GM23338 (cell line): ENCODE data around the gene NUDT4B. TPM values are rescaled to one million over a fixed set of nuclear protein-coding genes. Genes with fewer than 3 reads are reported as not detected.
"Not testable (repeated sequence)": the region's sequence is repeated elsewhere in the genome, so short reads cannot be mapped to it uniquely, and the experiment has no call there.

Source experiments
- ATAC-seq: fragments of 200-7000 bp; cut with Tn5 transposase; 3 replicates; pipeline ENCODE4 v1.9.1; 2020
- DNase-seq: peaks from one replicate; pipeline ENCODE4 v3.0.0-alpha.2; 2015; ENCODE audit warnings: low spot score
- H2AFZ ChIP-seq: fragments of 200-600 bp; sonication (generic); 2 replicates; pipeline ENCODE4 v1.8.0; 2016; ENCODE audit warnings: antibody characterized with exemption, mild to moderate bottlenecking, moderate library complexity
- H3F3A ChIP-seq: fragments of 200-600 bp; sonication (generic); replicated peaks from 2 replicates; pipeline ENCODE4 v1.8.0; 2017; ENCODE audit warnings: antibody characterized with exemption, mixed run types, low read depth
- H3K27ac ChIP-seq: fragments of 200-600 bp; sonication (generic); 2 replicates; pipeline ENCODE4 v1.6.1; 2016; ENCODE audit warnings: low read depth
- H3K27me3 ChIP-seq: fragments of 200-600 bp; sonication (generic); 2 replicates; pipeline ENCODE4 v1.8.0; 2016; ENCODE audit warnings: mild to moderate bottlenecking, mixed run types, moderate library complexity; ENCODE audit not compliant: insufficient read depth
- H3K36me3 ChIP-seq: fragments of 200-600 bp; sonication (generic); 2 replicates; pipeline ENCODE4 v1.8.0; 2016; ENCODE audit warnings: mild to moderate bottlenecking; ENCODE audit not compliant: insufficient read depth
- H3K4me1 ChIP-seq: fragments of 200-600 bp; sonication (generic); 2 replicates; pipeline ENCODE4 v1.8.0; 2016; ENCODE audit warnings: mild to moderate bottlenecking, moderate library complexity; ENCODE audit not compliant: insufficient read depth
- H3K4me2 ChIP-seq: fragments of 200-600 bp; sonication (generic); 2 replicates; pipeline ENCODE4 v1.7.1; 2017; ENCODE audit warnings: mixed run types
- H3K4me3 ChIP-seq: fragments of 200-600 bp; sonication (generic); 2 replicates; pipeline ENCODE4 v1.6.1; 2016; ENCODE audit warnings: mixed run types
- H3K79me2 ChIP-seq: fragments of 200-600 bp; sonication (generic); replicated peaks from 2 replicates; pipeline ENCODE4 v1.8.0; 2017; ENCODE audit warnings: mild to moderate bottlenecking; ENCODE audit not compliant: insufficient read depth
- H3K9me2 ChIP-seq: fragments of 200-600 bp; sonication (generic); 2 replicates; pipeline ENCODE4 v1.8.0; 2017; ENCODE audit not compliant: insufficient read depth
- H4K20me1 ChIP-seq: fragments of 200-600 bp; sonication (generic); replicated peaks from 2 replicates; pipeline ENCODE4 v1.8.0; 2017; ENCODE audit warnings: mild to moderate bottlenecking; ENCODE audit not compliant: insufficient read depth
- H3K27ac Mint-ChIP-seq: 2 replicates; pipeline ENCODE4 v1.8.0; 2020; ENCODE audit warnings: inconsistent platforms, mild to moderate bottlenecking, moderate library complexity, mixed read lengths
- H3K27me3 Mint-ChIP-seq: 3 replicates; pipeline ENCODE4 v1.8.0; 2022; ENCODE audit warnings: low read depth, mild to moderate bottlenecking, moderate library complexity, mixed read lengths, inconsistent platforms; ENCODE audit not compliant: insufficient read depth, poor library complexity
- H3K36me3 Mint-ChIP-seq: 3 replicates; pipeline ENCODE4 v1.8.0; 2021; ENCODE audit warnings: low read depth, mild to moderate bottlenecking, inconsistent platforms, moderate library complexity, mixed read lengths
- H3K4me1 Mint-ChIP-seq: 3 replicates; pipeline ENCODE4 v1.8.0; 2020; ENCODE audit warnings: mild to moderate bottlenecking, inconsistent platforms, mixed read lengths
- H3K4me3 Mint-ChIP-seq: 3 replicates; pipeline ENCODE4 v1.8.0; 2021; ENCODE audit warnings: moderate library complexity, mild to moderate bottlenecking, inconsistent platforms, mixed read lengths
- H3K9me3 Mint-ChIP-seq: 3 replicates; pipeline ENCODE4 v1.8.0; 2020; ENCODE audit warnings: moderate library complexity, mild to moderate bottlenecking, inconsistent platforms, mixed read lengths
- polyA plus RNA-seq: library from polyadenylated mRNA; unstranded; fragments of >200 nt; fragmentation: Nextera tagmentation; extraction: Ambion mirVana; gene quantifications from 2 replicates; pipeline ENCODE4 v1.2.1, GENCODE V29; 2016
- total RNA-seq: library from RNA; depleted of rRNA; stranded (reverse); fragments of >200 nt; shearing (Covaris generic); gene quantifications from 2 replicates; pipeline ENCODE4 v1.2.3, GENCODE V29; 2014

Gene NUDT4B
- total and polyA plus RNA-seq, 2 experiments from 2014 or later: 28.1 TPM; not detected in 1

DNA sequence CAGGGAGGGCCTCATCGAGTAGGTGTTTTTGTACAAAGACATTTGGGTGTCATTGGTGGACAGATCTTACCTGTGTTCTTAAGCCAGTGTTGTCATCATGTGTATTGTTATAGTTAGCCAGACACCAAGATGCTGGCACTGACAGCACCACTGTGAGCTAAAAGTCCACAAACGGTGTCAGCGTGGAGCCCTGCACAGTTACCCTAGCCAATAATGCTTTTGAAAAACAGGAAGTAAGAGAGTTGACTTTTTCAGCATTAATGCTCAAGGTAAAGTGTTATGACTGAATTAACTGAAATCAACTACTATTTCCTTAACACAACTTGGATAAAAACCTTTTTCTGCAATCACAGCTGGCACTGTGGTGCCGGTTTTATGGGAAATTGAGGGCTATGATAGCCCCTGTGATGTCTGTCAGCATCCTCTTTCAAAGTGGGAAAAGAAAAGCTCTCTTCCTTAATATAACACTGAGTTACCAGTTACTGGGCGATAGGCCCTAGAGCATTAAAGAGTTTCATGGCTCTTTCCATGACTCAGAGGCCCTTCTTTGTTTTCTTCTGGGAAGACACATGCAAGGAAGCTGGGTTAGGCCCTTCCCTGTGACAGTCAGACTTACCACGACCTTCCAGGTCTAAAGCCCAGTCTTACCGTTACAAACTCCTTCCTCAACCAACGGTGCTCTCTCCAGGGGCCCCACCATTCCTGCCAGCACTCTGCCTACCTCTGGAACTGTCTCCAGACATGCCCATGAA, 37.6 kb upstream of the NUDT4B start:
- H3K27ac Mint-ChIP-seq, ATAC-seq, H4K20me1 ChIP-seq, H3K4me1 ChIP-seq, H3K4me3 Mint-ChIP-seq, H3K9me3 Mint-ChIP-seq, H3K4me1 Mint-ChIP-seq, H3K36me3 Mint-ChIP-seq, H3K27me3 ChIP-seq, H3K36me3 ChIP-seq, H3K79me2 ChIP-seq, H3K4me3 ChIP-seq, H2AFZ ChIP-seq, H3K27ac ChIP-seq, H3K4me2 ChIP-seq, H3K9me2 ChIP-seq, H3F3A ChIP-seq, DNase-seq, H3K27me3 Mint-ChIP-seq: not testable (repeated sequence)

GRCh38 chr1:148712353-148712752, 36.2 kb upstream of the NUDT4B start:
- H3K4me1 Mint-ChIP-seq, H3K79me2 ChIP-seq, H3K27ac ChIP-seq, ATAC-seq, H2AFZ ChIP-seq, H4K20me1 ChIP-seq, H3K4me3 ChIP-seq, H3K27ac Mint-ChIP-seq, H3K27me3 Mint-ChIP-seq, H3K36me3 Mint-ChIP-seq, H3K4me1 ChIP-seq, H3F3A ChIP-seq, H3K9me2 ChIP-seq, H3K4me2 ChIP-seq, H3K27me3 ChIP-seq, DNase-seq, H3K36me3 ChIP-seq, H3K4me3 Mint-ChIP-seq, H3K9me3 Mint-ChIP-seq: not testable (repeated sequence)

DNA sequence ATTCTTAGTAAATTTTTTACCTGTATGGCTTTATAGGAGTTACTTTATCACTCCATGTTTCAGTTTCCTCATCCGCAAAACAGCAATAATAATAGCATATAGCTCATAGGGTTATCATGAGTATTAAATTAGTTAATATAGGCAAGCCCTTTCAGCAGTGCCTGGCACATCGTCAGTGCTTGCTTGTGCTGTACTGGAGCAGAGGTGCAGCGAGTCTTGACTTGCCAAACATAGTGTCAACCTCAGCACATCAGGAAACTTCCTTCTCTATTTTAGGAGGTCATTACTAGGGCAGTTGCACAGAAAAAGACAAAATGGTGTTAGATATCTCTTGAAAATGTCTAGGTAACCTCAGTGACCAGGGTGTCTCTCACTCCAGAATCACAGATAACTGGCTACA, 33.1 kb upstream of the NUDT4B start:
- H3K4me1 Mint-ChIP-seq, H3K9me2 ChIP-seq: not testable (repeated sequence)

DNA sequence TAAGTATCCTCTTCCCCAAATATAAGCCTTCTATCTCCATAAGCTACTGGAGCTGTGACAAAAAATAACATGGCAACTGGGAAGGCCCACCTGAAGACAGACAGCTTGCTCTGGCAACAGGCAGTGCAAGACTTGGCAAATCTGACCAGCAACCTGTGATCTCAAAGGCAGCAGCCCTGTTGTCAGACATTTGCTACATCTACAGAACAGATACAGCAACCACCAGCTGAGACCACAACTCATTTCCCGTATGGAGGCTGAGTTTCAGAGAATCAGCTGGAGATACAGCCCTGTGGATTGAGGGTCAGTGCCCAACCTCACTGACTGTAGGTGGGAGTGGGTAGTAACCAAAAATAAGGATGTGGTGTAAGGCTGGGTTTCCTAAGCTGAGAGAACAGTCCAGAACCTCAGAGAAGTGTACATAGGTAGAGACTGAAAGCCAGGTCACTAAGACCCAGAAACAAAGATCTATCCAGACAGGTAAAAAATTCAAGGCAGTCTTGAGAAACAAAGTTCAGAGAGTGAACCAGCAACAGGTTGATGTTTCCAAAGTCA, 31.5 kb upstream of the NUDT4B start:
- not testable (repeated sequence) for H3F3A ChIP-seq, H3K27me3 Mint-ChIP-seq, H3K36me3 ChIP-seq, H3K4me1 ChIP-seq, H3K4me3 Mint-ChIP-seq, H3K4me3 ChIP-seq, DNase-seq, H2AFZ ChIP-seq, H3K9me3 Mint-ChIP-seq, H3K27me3 ChIP-seq, H3K9me2 ChIP-seq, H3K27ac ChIP-seq, H3K36me3 Mint-ChIP-seq, H3K4me2 ChIP-seq, ATAC-seq, H3K4me1 Mint-ChIP-seq, H4K20me1 ChIP-seq, H3K27ac Mint-ChIP-seq, H3K79me2 ChIP-seq

More for the DNA sequence above, 33.1 kb upstream of the NUDT4B start:
- not testable (repeated sequence) for H3K4me3 Mint-ChIP-seq, H3K4me2 ChIP-seq, H3K4me3 ChIP-seq, H3K79me2 ChIP-seq, H3K36me3 ChIP-seq, H2AFZ ChIP-seq, H3K4me1 ChIP-seq, ATAC-seq, H3K27me3 ChIP-seq, H3K27me3 Mint-ChIP-seq, H3F3A ChIP-seq, H3K27ac ChIP-seq, DNase-seq, H3K9me3 Mint-ChIP-seq, H3K36me3 Mint-ChIP-seq, H4K20me1 ChIP-seq, H3K27ac Mint-ChIP-seq

DNA sequence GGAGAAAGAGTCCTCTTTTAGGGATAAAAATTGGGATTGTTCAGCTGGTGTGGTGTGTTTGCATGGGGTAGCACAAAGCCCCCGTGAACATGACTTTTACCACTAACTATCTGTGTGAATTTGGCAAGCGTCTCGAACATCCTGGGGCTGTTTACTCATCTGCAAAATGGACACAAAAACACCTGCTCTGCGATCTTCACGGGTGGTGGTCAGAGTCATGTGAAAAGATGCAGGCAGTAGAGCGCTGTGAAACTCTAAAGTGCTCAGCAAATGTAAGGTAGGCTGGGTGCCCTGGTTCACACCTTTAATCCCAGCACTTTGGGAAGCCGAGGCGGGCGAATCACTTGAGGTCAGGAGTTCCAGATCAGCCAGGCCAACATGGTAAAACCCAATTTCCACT, 27.7 kb upstream of the NUDT4B start:
- not testable (repeated sequence) for ATAC-seq, H3K4me1 ChIP-seq, H2AFZ ChIP-seq, H3K79me2 ChIP-seq, H3K27me3 Mint-ChIP-seq, H3F3A ChIP-seq, H3K4me3 Mint-ChIP-seq, H3K9me2 ChIP-seq, H3K27ac ChIP-seq, H3K27me3 ChIP-seq, H3K36me3 Mint-ChIP-seq, H3K4me1 Mint-ChIP-seq, H3K36me3 ChIP-seq, DNase-seq, H4K20me1 ChIP-seq, H3K4me3 ChIP-seq, H3K9me3 Mint-ChIP-seq, H3K4me2 ChIP-seq, H3K27ac Mint-ChIP-seq

- not testable (repeated sequence) for H3K4me2 ChIP-seq, H3K27me3 Mint-ChIP-seq, H3K4me3 ChIP-seq
Observed at GRCh38 chr1:148722758-148723157, 25.8 kb upstream of the NUDT4B start.

More at GRCh38 chr1:148722758-148723157, 25.8 kb upstream of the NUDT4B start:
- not testable (repeated sequence) for ATAC-seq, H3F3A ChIP-seq, H3K27ac ChIP-seq, H3K4me1 Mint-ChIP-seq, H3K36me3 ChIP-seq, H3K9me2 ChIP-seq, H3K27ac Mint-ChIP-seq, H3K27me3 ChIP-seq, H3K4me1 ChIP-seq, H3K9me3 Mint-ChIP-seq, H2AFZ ChIP-seq, H3K36me3 Mint-ChIP-seq, H3K79me2 ChIP-seq, H3K4me3 Mint-ChIP-seq, DNase-seq, H4K20me1 ChIP-seq
